A549 (cell line): Measurements from ENCODE around the gene RYR3. TPM values are rescaled to one million over a fixed set of nuclear protein-coding genes. Genes with fewer than 3 reads are reported as not detected.
"Not testable (repeated sequence)": the region's sequence is repeated elsewhere in the genome, so short reads cannot be mapped to it uniquely, and the experiment has no call there.

Source experiments
- ATAC-seq, 2 experiments: fragments of 200-7000 bp in 1 of 2; fragments of >200 bp in 1 of 2; cut with Nextera tagmentation in 1 of 2; cut with Tn5 transposase in 1 of 2; 3 replicates each; pipeline versions ENCODE4 v1.8.0 to v1.9.1; 2018 to 2020; ENCODE audit warnings: mild to moderate bottlenecking in 1 of 2, moderate library complexity in 1 of 2
- CTCF ChIA-PET: fragments of 300-600 bp; sonication (Branson Sonifier 250); formaldehyde crosslinking; extraction: SDS; loops from one replicate; lab custom pipeline; 2021; ENCODE audit warnings: antibody characterized with exemption, inconsistent platforms; lab: Yijun Ruan, JAX
- POLR2A ChIA-PET: fragments of 350-600 bp; formaldehyde crosslinking; extraction: SDS; loops from one replicate; lab custom pipeline; 2021; ENCODE audit warnings: antibody characterized with exemption, inconsistent platforms; lab: Yijun Ruan, JAX
- DNase-seq, 2 experiments: peaks; one replicate each; pipeline versions ENCODE4 v3.0.0 to v3.0.0-alpha.2; 2011 to 2016; ENCODE audit warnings: low read depth in 1 of 2, low spot score in 1 of 2
- FAIRE-seq: peaks from 2 replicates; lab custom pipeline; 2011; peaks lifted over from hg19 to GRCh38; lab: Jason Lieb, UNC
- H3K27ac ChIP-seq, 2 experiments: fragments of >200 bp; sonication (Bioruptor Twin); formaldehyde crosslinking; 3 replicates each; pipeline ENCODE4 v1.5.1; 2016 to 2017
- H3K4me1 ChIP-seq: fragments of >200 bp; sonication (Bioruptor Twin); formaldehyde crosslinking; 3 replicates; pipeline ENCODE4 v1.6.1; 2016
- H3K4me2 ChIP-seq: fragments of >200 bp; sonication (Bioruptor Twin); formaldehyde crosslinking; 3 replicates; pipeline ENCODE4 v1.6.1; 2016
- H3K4me3 ChIP-seq: fragments of >200 bp; sonication (Bioruptor Twin); formaldehyde crosslinking; 3 replicates; pipeline ENCODE4 v1.5.1; 2016
- H3K9me3 ChIP-seq: fragments of >200 bp; sonication (Bioruptor Twin); formaldehyde crosslinking; 3 replicates; pipeline ENCODE4 v1.6.1; 2016
- BHLHE40 ChIP-seq: IDR thresholded peaks from 2 replicates; pipeline ENCODE4 v1.6.1; 2012; ENCODE audit warnings: low read depth, low read length, inconsistent platforms
- CBX2 ChIP-seq: fragments of 200-600 bp; sonication (generic); IDR thresholded peaks from 2 replicates; pipeline ENCODE4 v1.6.1; 2016; ENCODE audit warnings: low read depth, mild to moderate bottlenecking, borderline replicate concordance
- CBX8 ChIP-seq: fragments of 200-600 bp; sonication (generic); IDR thresholded peaks from 2 replicates; pipeline ENCODE4 v1.6.1; 2016
- CEBPB ChIP-seq, 2 experiments: fragments of >200 bp in 1 of 2; sonication (Bioruptor Twin) in 1 of 2; formaldehyde crosslinking in 1 of 2; IDR thresholded peaks; 2 replicates each; pipeline ENCODE4 v1.6.1; 2012 to 2016
- CHD2 ChIP-seq: fragments of 150-350 bp; IDR thresholded peaks from 2 replicates; pipeline ENCODE4 v1.6.1; 2014; ENCODE audit warnings: low read length; ENCODE audit not compliant: partially characterized antibody
- E2F6 ChIP-seq: IDR thresholded peaks from 2 replicates; pipeline ENCODE4 v1.6.1; 2012; ENCODE audit warnings: low read depth, borderline replicate concordance
- EHF ChIP-seq: fragments of 250-450 bp; sonication (Bioruptor Pico); IDR thresholded peaks from 2 replicates; pipeline ENCODE4 v1.5.0; 2020; ENCODE audit warnings: mild to moderate bottlenecking
- FOXS1 ChIP-seq: fragments of 250-450 bp; sonication (Bioruptor Pico); IDR thresholded peaks from 2 replicates; pipeline ENCODE4 v1.5.0; 2020; ENCODE audit warnings: mild to moderate bottlenecking, moderate library complexity
- HDAC2 ChIP-seq: fragments of 200-600 bp; sonication (generic); IDR thresholded peaks from 2 replicates; pipeline ENCODE4 v1.6.1; 2016
- HOXB5 ChIP-seq: fragments of 250-450 bp; sonication (Bioruptor Pico); IDR thresholded peaks from 2 replicates; pipeline ENCODE4 v1.5.0; 2020; ENCODE audit warnings: mild to moderate bottlenecking, moderate library complexity
- JUNB ChIP-seq: fragments of >200 bp; sonication (Bioruptor Twin); formaldehyde crosslinking; IDR thresholded peaks from 2 replicates; pipeline ENCODE4 v1.6.1; 2016
- KDM1A ChIP-seq: fragments of 200-600 bp; sonication (generic); IDR thresholded peaks from 2 replicates; pipeline ENCODE4 v1.6.1; 2016; ENCODE audit warnings: low read depth, mild to moderate bottlenecking
- MAFK ChIP-seq: fragments of 450-650 bp; IDR thresholded peaks from 2 replicates; pipeline ENCODE4 v1.6.1; 2014; ENCODE audit not compliant: partially characterized antibody
- MAZ ChIP-seq: fragments of 150-350 bp; IDR thresholded peaks from 2 replicates; pipeline ENCODE4 v1.6.1; 2014; ENCODE audit warnings: antibody characterized with exemption, low read depth, low read length, borderline replicate concordance
- MYC ChIP-seq: IDR thresholded peaks from 2 replicates; pipeline ENCODE4 v1.6.1; 2012; ENCODE audit warnings: mild to moderate bottlenecking, inconsistent platforms, low read length, improper control_type of control experiment, borderline replicate concordance
- NFE2L2 ChIP-seq: fragments of 150-350 bp; conservative IDR thresholded peaks from 2 replicates; pipeline ENCODE4 v1.6.1; 2014; ENCODE audit warnings: low read length
- POLR2AphosphoS2 ChIP-seq: conservative IDR thresholded peaks from 2 replicates; pipeline ENCODE4 v1.6.1; 2012; ENCODE audit warnings: low read length, improper control_type of control experiment, inconsistent platforms
- RCOR1 ChIP-seq: fragments of 150-350 bp; IDR thresholded peaks from 2 replicates; pipeline ENCODE4 v1.6.1; 2014; ENCODE audit warnings: antibody characterized with exemption, low read length, low read depth
- RNF2 ChIP-seq: fragments of 200-600 bp; sonication (generic); IDR thresholded peaks from 2 replicates; pipeline ENCODE4 v1.6.1; 2016; ENCODE audit warnings: low read depth, mild to moderate bottlenecking, antibody characterized with exemption, moderate library complexity, borderline replicate concordance
- SREBF2 ChIP-seq: fragments of 450-650 bp; IDR thresholded peaks from 2 replicates; pipeline ENCODE4 v1.6.1; 2014; ENCODE audit warnings: mild to moderate bottlenecking, moderate library complexity
- WGBS: methylation state at CpG from one replicate; pipeline ENCODE4 v1.1.6; 2017; ENCODE audit errors: missing lambda C conversion rate; 5-methylcytosine and 5-hydroxymethylcytosine counted together
- polyA plus RNA-seq, 4 experiments: library from polyadenylated mRNA; depleted of rRNA in 3 of 4; stranded (reverse); fragments of >200 nt; fragmentation: RNase III in 1 of 4; extraction: RNeasy Plus Mini Kit Qiagen cat#74134 plus additional on column Dnase treatment in 1 of 4; gene quantifications; 2 replicates in 3 of 4; 3 replicates in 1 of 4; pipeline ENCODE4 v1.2.3, GENCODE V29; 2011 to 2017
- TF ChIP-seq, protein P1 (sequence below): fragments of 200-600 bp; sonication (generic); IDR thresholded peaks from 2 replicates; pipeline ENCODE4 v1.6.1; 2016; ENCODE audit warnings: antibody characterized with exemption, mild to moderate bottlenecking, moderate library complexity
- TF ChIP-seq, protein P2 (sequence below): fragments of 250-450 bp; sonication (Bioruptor Pico); IDR thresholded peaks from 2 replicates; pipeline ENCODE4 v1.5.0; 2020; ENCODE audit warnings: low read depth, mild to moderate bottlenecking, moderate library complexity
- TF ChIP-seq, protein P3 (sequence below): IDR thresholded peaks from 2 replicates; pipeline ENCODE4 v1.6.1; 2012

Gene RYR3
- polyA plus RNA-seq, 2 of the 4 experiments (the other 2 are of a cell fraction): 0.03 TPM; not detected in 1

GRCh38 chr15:33569036-33569435 lies 258.3 kb downstream of the RYR3 start:
- no peak for FAIRE-seq
- no peaks in the 10 kb centered on the region for H3K4me1 ChIP-seq
- CTCF ChIA-PET: no interaction called here
- no peak for TF ChIP-seq CBX2
- TF ChIP-seq RCOR1: no peak
- TF ChIP-seq BHLHE40: no peak
- no peak for TF ChIP-seq SREBF2
- no peak for TF ChIP-seq EHF (CRISPR knock-in tag)
- no peak for TF ChIP-seq HDAC2
- no peak for TF ChIP-seq E2F6
- TF ChIP-seq CBX8: no peak
- TF ChIP-seq NFE2L2: peak; percentile 52; the same call in 1 of the 2 replicates
- TF ChIP-seq, protein P1, sequence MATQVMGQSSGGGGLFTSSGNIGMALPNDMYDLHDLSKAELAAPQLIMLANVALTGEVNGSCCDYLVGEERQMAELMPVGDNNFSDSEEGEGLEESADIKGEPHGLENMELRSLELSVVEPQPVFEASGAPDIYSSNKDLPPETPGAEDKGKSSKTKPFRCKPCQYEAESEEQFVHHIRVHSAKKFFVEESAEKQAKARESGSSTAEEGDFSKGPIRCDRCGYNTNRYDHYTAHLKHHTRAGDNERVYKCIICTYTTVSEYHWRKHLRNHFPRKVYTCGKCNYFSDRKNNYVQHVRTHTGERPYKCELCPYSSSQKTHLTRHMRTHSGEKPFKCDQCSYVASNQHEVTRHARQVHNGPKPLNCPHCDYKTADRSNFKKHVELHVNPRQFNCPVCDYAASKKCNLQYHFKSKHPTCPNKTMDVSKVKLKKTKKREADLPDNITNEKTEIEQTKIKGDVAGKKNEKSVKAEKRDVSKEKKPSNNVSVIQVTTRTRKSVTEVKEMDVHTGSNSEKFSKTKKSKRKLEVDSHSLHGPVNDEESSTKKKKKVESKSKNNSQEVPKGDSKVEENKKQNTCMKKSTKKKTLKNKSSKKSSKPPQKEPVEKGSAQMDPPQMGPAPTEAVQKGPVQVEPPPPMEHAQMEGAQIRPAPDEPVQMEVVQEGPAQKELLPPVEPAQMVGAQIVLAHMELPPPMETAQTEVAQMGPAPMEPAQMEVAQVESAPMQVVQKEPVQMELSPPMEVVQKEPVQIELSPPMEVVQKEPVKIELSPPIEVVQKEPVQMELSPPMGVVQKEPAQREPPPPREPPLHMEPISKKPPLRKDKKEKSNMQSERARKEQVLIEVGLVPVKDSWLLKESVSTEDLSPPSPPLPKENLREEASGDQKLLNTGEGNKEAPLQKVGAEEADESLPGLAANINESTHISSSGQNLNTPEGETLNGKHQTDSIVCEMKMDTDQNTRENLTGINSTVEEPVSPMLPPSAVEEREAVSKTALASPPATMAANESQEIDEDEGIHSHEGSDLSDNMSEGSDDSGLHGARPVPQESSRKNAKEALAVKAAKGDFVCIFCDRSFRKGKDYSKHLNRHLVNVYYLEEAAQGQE: no peak
- no peak for TF ChIP-seq CEBPB (IDR thresholded peaks at IDR 0.05)
- no peak for TF ChIP-seq CHD2
- TF ChIP-seq POLR2AphosphoS2: no peak
- TF ChIP-seq MAFK: peak; percentile 90
- TF ChIP-seq, all 56 proteins: peak for 2
- ATAC-seq (no peak), DNase-seq (no peak)
- no peak overlapping the region for H3K27ac ChIP-seq
- POLR2A ChIA-PET: no interaction called here
- H3K4me2 ChIP-seq: no peak overlapping the region
- WGBS: 0% methylated on average over 1 of the region's 1 CpG
- H3K4me3 ChIP-seq: no peak overlapping the region
- peaks cover 8% of the 10 kb centered on the region; the same call in 2 of the 3 replicates for H3K9me3 ChIP-seq

- CTCF ChIA-PET, DNase-seq, H3K9me3 ChIP-seq: not testable (repeated sequence)
These were observed 267.1 kb downstream of the RYR3 start for GRCh38 chr15:33577911-33578310.

DNA sequence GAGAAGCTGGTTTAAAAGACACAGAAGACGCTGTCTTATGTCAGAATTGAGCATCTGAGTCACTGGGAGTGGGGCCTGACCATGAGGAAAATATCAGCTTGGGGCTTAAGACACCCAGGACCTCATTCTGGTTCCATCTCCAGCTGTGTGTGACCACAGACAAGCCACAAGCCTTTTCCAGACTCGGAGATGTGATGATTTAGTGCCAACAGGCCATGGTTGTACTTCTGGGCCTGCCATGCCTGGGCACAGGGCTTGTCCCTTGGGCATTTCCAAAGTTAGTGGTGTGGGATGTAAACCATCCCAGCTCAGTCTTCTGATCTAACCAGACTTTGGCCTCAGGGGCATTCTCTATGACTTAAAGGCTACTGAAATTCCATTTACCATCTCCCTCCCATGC lies 269.8 kb downstream of the RYR3 start:
- FAIRE-seq: no peak
- ChIA-PET CTCF (interaction anchor here (1.0 kb wide), 1 partner anchor 33 kb away, joined by 3 read pairs; no protein-coding TSS in a partner anchor), POLR2A (no interaction called here)
- H3K4me1 ChIP-seq: no peaks in the 10 kb centered on the region
- H3K27ac ChIP-seq: no peak overlapping the region
- H3K4me3 ChIP-seq: no peak overlapping the region
- no peak for ATAC-seq
- 5% methylated on average over 2 of the region's 2 CpGs for WGBS
- H3K9me3 ChIP-seq: no peaks in the 10 kb centered on the region
- no peak overlapping the region for H3K4me2 ChIP-seq
- no peak for DNase-seq
- TF ChIP-seq, protein P2, sequence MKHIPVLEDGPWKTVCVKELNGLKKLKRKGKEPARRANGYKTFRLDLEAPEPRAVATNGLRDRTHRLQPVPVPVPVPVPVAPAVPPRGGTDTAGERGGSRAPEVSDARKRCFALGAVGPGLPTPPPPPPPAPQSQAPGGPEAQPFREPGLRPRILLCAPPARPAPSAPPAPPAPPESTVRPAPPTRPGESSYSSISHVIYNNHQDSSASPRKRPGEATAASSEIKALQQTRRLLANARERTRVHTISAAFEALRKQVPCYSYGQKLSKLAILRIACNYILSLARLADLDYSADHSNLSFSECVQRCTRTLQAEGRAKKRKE (CRISPR knock-in tag): no peak
- TF ChIP-seq HDAC2 (no peak), FOXS1 (no peak), MAZ (no peak), MAFK (no peak), JUNB (no peak), KDM1A (no peak), E2F6 (no peak), HOXB5 (CRISPR knock-in tag) (no peak), RNF2 (no peak), MYC (no peak)
- TF ChIP-seq, protein P1: no peak
- TF ChIP-seq, protein P3, sequence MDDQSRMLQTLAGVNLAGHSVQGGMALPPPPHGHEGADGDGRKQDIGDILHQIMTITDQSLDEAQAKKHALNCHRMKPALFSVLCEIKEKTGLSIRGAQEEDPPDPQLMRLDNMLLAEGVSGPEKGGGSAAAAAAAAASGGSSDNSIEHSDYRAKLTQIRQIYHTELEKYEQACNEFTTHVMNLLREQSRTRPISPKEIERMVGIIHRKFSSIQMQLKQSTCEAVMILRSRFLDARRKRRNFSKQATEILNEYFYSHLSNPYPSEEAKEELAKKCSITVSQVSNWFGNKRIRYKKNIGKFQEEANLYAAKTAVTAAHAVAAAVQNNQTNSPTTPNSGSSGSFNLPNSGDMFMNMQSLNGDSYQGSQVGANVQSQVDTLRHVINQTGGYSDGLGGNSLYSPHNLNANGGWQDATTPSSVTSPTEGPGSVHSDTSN: no peak

More at GRCh38 chr15:33577911-33578310, 267.1 kb downstream of the RYR3 start:
- H3K27ac ChIP-seq, H3K4me1 ChIP-seq, H3K4me3 ChIP-seq, FAIRE-seq, ATAC-seq, POLR2A ChIA-PET, H3K4me2 ChIP-seq: not testable (repeated sequence)
- 1% methylated on average over 2 of the region's 2 CpGs for WGBS
